GM23338 (cell line): ENCODE measurements around the gene RHBDL3. TPM values are rescaled to one million over a fixed set of nuclear protein-coding genes. Genes with fewer than 3 reads are reported as not detected.

Source experiments
- microRNA counts: library from miRNA; unstranded; fragments of <30 nt; microRNA quantifications from one replicate; lab custom pipeline; 2017
- microRNA-seq: library from miRNA; unstranded; fragments of <30 nt; microRNA quantifications from one replicate; pipeline ENCODE4, GENCODE V29; 2017
- polyA plus RNA-seq: library from polyadenylated mRNA; unstranded; fragments of >200 nt; fragmentation: Nextera tagmentation; extraction: Ambion mirVana; gene quantifications from 2 replicates; pipeline ENCODE4 v1.2.1, GENCODE V29; 2016
- small RNA-seq: library from RNA; depleted of rRNA; stranded (forward); fragments of <200 nt; gene quantifications from one replicate; pipeline ENCODE3, GENCODE V24; 2014; ENCODE audit warnings: low replicate concordance
- total RNA-seq: library from RNA; depleted of rRNA; stranded (reverse); fragments of >200 nt; shearing (Covaris generic); gene quantifications from 2 replicates; pipeline ENCODE4 v1.2.3, GENCODE V29; 2014; rRNA removed

The RHBDL3 gene
- total and polyA plus RNA-seq, 2 experiments from 2014 or later = 2.3 to 8.1 TPM

MicroRNA genes within 50 kb of the gene (microRNA counts, 767-probe panel; counts per million panel counts)
- microRNA hsa-miR-632 (lab: Ali Mortazavi, UCI) = not detected

Small RNA genes lying within 50 kb of the gene (microRNA-seq; reads per million reads assigned to microRNA genes)
- gene MIR632 = not detected

Small RNA genes lying within 50 kb of the gene (small RNA-seq; reads per million reads assigned to genes)
- gene UBL5P2 = 0.52 reads per million, percentile 36 among the genes with 10 or more reads in this experiment

Other genes with a start within 250 kb of the RHBDL3 start
- 51.4 and 53.5 TPM in 2 replicates for gene RHOT1, start 123.3 kb upstream of the RHBDL3 start, total RNA-seq
- gene RHOT1, start 123.3 kb upstream of the RHBDL3 start, polyA plus RNA-seq = 38.8 and 40.8 TPM in 2 replicates
- 26.8 and 35.9 TPM in 2 replicates for gene C17orf75, start 76.3 kb downstream of the RHBDL3 start, total RNA-seq
- 43.3 and 50.1 TPM in 2 replicates for gene C17orf75, start 76.3 kb downstream of the RHBDL3 start, polyA plus RNA-seq
- gene ZNF207, start 84.3 kb downstream of the RHBDL3 start, total RNA-seq = 234 and 240 TPM in 2 replicates
- gene ZNF207, start 84.3 kb downstream of the RHBDL3 start, polyA plus RNA-seq = 155 and 171 TPM in 2 replicates
- gene PSMD11, start 178.7 kb downstream of the RHBDL3 start, total RNA-seq = 132 and 180 TPM in 2 replicates
- 360 and 369 TPM in 2 replicates for gene PSMD11, start 178.7 kb downstream of the RHBDL3 start, polyA plus RNA-seq
- gene CDK5R1, start 221.2 kb downstream of the RHBDL3 start, total RNA-seq = 8.7 and 11.6 TPM in 2 replicates
- 4.0 and 4.1 TPM in 2 replicates for gene CDK5R1, start 221.2 kb downstream of the RHBDL3 start, polyA plus RNA-seq